ENCODE data around the gene BAIAP2L1. TPM values are rescaled to one million over a fixed set of nuclear protein-coding genes. Genes with fewer than 3 reads are reported as not detected.

Gene BAIAP2L1
- polyA plus RNA-seq, 4 donors, result 2.3 to 15.6 (median 14.0) TPM

DNA sequence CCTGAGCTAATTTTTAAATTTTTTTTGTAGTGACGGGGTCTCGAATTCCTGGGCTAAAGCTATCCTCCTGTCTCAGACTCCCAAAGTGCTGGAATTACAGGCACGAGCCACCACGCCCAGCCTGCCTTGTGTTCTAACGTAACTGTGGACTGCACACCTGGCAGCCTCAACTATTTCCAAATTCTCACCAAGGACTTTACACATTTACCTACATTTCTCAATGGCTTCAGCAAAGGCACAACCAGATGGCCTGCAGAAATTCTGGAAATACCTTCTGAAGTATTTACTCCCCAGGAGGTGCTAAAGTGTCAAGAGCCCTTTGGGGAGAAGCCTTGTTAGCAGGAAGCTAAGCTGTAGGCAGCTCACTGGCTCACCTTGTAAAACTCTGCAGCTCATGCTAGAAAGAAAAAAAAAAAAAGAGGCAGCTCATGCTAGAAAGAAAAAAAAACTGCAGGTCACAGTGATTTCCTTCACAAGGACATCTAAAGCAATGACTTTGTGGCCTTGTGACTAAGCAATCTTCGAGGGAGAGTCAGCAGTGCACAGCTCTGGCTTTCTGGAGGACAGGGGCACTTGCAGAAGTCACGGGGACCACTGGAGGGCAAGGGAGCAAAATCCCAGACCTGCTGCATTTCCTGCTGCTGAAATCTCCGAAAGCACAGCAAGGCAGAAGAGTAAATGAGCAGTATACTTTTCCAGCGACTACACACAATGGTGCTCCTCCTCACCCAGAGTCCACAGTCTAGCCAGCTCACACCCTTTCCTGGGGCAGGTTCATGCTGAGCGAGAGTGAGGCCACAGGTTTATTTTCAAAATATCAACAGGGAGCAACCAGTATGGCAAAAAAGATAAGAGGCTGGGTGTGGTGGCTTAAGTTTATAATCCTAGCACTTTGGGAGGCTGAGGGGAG, 40.4 kb downstream of the BAIAP2L1 start:
- DNase-seq (ENCODE audit: low read depth in 4 of 4, low spot score in 3 of 4), result no peak

DNA sequence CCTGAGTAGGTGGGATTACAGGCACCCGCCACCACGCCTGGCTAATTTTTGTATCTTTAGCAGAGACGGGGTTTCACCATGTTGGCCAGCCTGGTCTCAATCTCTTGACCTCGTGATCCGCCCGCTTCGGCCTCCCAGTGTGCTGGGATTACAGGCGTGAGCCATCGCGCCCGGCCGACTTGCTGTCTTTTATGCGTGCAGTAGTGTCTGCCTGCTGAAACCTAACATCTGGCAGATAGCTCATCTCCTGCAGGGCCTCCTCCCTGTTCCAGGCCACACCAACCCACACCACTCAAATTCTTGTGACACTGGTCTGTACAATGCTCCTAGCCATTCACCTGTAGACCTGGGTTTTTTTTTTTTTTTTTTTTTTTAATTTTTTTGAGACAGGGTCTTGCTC, 41.5 kb downstream of the BAIAP2L1 start:
- DNase-seq (ENCODE audit: low read depth in 4 of 4, low spot score in 3 of 4), result no peak

DNA sequence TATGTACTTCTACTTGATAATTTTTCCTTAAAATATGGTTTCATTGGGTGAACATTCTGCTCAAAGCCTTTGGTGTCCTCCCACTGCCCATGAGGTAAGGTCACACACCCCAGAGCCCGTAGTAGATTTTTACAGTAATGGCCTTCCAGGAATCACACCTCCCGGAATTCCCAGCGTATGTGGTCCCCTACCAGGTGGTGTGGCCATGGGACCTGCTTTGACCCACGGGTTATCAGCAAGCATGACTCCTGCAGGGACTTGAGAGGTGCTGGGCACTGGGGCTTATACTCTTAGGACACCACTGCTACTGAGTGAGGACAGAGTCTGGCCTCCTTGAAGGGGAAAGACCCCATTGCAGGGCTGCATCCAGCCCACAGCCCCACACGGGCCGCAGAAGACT, 42.2 kb downstream of the BAIAP2L1 start:
- no peak for DNase-seq (ENCODE audit: low read depth in 4 of 4, low spot score in 3 of 4)

DNA sequence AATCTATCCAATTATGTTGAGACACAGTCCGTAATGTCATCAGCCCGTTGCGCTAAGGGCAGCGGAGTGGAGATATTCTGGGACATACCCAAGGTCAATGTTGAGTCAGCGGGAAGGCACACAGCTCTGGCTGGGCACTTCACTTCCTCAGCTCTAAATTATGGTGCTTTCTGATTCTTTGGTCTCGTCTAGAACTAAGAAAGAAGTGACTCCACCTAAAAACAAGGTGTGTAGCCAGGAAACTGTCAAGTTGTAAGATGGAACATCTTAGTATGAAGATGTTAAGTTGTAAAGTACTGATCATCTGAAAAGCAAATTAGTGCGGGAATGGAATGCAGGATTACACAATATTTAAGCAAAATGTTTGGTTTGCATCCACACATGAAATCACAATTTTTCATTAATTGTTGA, 43.1 kb downstream of the BAIAP2L1 start:
- DNase-seq (ENCODE audit: low read depth in 4 of 4, low spot score in 3 of 4), result no peak

DNA sequence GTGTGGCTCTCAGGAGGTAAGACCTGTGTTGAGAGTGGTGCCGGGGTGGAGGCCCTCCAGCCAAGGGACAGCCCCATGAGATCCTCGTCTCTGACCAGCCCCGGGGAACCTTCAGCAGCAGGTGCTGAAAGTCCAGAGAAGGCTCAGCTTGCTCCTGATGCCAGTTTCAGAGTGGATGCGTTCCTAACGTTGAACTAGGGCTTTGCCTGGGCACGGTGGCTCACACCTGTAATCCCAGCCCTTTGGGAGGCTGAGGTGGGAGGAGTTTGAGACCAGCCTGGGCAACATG, 45.7 kb downstream of the BAIAP2L1 start:
- DNase-seq (ENCODE audit: low read depth in 4 of 4, low spot score in 3 of 4), result no peak

DNA sequence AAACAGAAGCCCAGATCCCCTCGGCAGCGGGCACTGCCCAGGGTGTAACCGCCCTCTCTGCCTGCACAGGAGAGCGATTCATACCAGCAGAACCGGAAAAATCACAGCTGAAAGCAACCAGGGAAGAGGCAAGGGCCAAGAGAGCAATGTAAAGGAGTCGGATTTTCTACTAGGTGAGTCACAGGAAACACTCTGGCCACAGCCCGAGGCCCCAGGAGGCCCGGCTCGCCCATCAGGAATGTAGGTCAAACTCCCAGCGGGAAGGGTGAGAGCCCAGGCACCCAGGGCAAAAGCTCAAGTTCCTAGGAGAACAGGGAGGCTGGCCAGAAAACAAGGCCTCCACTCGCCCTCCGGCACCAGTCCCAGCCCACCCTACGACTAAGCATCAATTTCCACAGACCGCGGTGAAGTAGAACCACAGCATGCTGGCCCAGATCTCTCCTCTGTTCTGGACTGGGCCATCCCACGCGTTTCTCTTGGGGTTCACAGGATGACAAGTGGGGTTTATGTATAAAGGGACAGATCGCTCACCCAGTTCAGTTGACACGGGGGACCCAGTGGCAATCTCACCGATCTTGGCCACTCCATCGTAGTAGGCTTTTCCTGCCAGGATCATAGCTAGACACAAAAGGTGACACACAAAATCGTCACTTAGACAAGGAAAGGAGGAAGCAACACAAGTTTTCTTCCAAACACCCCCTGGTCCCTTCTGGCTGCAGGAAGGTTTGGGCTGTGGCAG, 46.2 kb downstream of the BAIAP2L1 start:
- no peak for DNase-seq (ENCODE audit: low read depth in 4 of 4, low spot score in 3 of 4)

DNA sequence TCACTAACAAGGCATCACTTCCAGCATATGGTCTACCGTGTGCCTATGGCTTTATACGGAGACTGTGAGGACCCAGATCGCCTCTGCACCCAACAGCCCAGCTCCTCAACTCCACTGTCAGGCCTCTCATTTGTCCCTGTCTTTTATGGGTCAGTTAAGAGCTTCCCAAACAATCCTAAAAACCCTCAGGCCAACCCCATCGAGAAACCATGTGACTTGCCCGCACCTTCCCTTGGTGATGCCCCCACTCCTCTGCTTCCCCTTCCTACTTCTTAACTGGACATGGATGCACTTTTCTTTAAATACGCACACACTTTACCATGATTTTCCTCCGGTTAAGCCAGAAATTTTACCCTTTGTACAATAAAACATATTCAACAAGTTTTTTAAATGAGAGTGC, 46.8 kb downstream of the BAIAP2L1 start:
- no peak for DNase-seq (ENCODE audit: low read depth in 4 of 4, low spot score in 3 of 4)

DNA sequence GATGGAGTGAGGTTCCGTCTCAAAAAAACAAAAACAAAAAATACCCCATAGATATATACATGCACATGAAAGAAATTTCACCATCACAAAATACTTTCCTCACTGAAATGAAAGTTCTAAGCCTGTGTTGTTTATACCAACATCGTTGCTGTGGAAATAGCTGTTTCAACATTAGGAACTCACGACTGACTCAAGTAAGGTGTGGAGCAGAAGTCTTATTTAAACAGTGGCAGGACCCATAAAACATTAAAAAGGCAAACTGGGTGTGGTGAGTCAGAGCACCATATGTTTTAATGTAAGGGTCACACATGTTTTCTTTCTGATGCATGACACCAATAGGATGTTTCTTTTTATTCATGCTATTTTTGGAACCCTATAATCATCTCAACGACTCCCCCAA, 48.3 kb downstream of the BAIAP2L1 start:
- no peak for DNase-seq (ENCODE audit: low read depth in 4 of 4, low spot score in 3 of 4)

DNA sequence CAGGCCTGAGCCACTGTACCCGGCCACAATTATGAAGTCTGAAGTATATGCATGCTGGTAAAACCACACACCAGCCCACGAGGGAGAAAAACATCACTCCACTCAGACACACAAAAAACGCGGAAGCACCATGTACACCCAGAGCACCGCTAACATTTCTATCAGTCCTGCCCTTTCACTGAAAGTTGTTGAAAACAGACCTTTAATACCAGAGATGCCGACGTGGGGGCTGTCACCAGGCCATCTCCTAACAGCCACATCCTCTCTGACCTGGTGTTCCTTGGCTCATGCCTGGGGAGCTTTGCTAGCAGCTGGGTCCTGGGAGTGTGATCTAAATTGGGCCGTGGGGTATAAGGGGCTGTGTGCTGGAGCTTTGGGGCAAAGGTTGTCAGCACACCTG, 49.8 kb downstream of the BAIAP2L1 start:
- no peak for DNase-seq (ENCODE audit: low read depth in 4 of 4, low spot score in 3 of 4)

DNA sequence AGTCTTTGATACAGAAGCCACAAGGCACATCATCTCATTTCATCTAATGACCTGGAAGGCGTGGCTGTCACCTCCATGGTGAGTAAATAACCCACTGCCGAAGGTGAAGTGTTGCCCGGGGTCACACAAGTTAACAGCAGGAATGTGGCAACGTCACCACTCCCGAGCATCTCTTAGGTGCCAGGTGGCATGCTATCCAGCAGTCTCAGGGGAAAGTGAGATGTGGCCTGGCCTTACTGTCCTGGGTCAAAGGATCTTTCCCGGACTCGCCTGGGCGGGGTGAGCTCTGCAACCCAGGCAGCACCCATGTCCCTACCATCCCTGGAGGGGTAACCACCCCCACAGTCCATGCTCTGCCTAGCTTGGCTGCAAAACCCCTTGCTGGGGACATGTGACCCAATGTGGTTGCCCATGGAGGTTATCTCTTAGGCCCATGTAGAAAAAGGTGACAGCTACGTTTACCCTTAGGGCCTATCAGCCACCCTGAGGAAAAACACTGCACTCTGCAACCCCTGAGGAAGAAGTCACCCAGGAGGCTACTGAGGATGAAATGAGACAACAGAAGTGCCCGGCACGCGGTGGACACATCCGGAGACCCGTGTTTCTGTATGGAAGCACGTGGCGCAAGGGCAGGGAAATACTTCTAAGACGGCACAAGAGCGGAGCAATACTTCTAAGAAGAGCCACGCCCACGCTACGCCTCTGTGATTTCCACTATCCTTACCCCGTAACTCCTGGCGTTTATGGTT, 52.0 kb downstream of the BAIAP2L1 start:
- no peak for DNase-seq (ENCODE audit: low read depth in 4 of 4, low spot score in 3 of 4)

DNA sequence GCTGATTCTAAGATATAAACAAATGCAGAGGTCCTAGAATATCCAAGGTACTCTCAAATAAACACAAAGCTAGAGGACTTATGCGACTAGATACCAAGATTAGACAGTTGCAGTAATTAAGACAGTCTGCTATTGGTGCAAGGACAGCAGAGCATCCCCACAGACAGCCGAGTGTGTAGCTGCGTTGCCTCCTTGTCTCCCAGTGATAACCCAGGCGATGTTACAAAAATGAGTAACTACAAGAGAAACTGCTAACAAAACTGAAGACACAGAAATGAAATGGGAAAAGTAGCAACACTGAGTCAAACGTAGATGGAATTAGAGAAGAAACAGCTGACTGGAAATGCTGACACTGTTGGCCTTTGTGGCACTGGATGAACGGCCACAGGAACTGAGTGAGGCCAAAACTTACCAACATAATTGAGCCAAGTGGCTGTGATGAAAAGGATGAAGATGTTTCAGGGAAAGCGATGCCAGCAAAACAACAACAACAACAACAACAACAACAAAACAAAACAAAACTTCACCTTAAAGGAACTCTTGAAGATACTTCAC, 54.3 kb downstream of the BAIAP2L1 start:
- no peak for DNase-seq (ENCODE audit: low read depth in 4 of 4, low spot score in 3 of 4)

DNA sequence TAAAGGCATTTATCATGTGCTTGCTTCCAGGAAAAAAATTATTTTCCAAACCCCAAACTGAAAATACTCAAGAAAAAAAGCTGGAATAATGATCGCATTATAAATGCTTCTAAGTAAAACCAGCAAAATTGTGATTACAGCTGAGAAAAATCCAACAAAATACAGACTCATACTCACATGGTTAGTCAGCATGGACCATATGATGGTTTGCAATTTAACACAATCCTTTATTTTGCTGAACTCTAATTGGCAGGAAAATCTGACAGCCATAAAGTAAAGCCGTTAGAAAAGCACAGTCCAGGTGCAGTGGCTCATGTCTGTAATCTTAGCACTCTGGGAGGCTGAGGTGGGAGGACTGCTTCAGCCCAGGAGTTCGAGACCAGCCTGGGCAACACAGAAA, 59.8 kb downstream of the BAIAP2L1 start:
- no peak for DNase-seq (ENCODE audit: low read depth in 4 of 4, low spot score in 3 of 4)

DNA sequence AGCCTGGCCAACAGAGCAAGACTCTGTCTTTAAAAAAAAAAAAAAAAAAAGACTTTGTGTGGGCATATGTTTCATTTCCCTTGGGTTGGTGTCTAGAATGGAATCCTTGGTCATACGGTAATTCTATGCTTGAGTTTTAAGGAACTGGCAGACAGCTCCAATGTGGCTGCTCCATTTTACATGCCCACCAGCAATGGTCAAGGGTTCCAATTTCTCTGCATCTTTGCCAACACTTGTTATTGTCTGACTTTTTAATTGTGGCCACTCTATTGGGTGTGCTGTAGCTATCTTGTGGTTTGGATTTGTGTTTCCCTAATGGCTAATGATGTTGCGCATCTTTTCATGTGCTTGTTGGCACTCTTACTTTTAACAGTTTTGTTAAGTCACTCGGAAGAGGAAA, 61.8 kb downstream of the BAIAP2L1 start:
- DNase-seq (ENCODE audit: low read depth in 4 of 4, low spot score in 3 of 4), result no peak

DNA sequence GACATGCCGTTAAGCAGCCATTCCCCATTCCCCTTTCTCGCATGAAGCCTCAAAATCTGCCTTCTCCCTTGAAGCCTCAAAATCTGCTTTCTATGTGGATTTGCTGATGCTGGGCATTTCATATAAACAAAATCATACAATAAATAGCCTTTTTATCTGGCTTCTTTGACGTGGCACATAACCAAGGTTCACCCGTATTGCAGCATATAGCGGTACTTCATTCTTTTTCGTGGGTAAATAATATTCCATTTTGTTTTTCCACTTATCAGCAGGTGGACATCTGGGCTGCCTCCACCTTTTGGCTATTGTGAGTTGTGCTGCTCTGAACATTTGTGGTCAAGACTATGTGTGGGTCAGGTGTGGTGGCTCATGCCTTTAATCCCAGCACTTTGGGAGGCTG, 62.4 kb downstream of the BAIAP2L1 start:
- DNase-seq (ENCODE audit: low read depth in 4 of 4, low spot score in 3 of 4), result no peak

DNA sequence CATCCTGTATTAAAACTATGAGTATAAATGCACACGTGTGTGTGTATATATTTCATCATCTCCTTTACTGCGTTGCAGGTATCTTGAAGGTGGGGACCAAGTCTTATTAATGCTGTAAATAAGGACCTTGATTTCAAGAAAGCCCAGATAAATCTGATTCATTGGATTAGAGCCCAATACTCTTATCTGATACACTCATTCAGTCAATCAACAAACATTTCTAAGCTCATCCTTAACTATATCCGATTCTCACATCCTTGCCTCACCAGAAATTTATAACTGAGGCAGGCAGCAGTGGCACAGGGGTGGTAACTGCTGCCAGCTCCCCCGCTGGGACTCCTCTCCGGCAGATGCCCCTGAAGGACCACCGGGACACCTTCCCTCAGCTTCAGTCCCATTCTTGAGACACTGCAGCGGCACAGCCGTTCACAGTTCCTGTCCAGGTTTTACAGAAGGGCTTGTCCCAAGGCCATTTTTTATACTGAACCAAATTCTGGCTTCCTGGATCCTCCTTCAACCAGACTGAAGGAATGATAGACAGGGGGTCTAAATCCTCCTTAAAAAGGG, 65.4 kb downstream of the BAIAP2L1 start:
- DNase-seq (ENCODE audit: low read depth in 4 of 4, low spot score in 3 of 4), result no peak

DNA sequence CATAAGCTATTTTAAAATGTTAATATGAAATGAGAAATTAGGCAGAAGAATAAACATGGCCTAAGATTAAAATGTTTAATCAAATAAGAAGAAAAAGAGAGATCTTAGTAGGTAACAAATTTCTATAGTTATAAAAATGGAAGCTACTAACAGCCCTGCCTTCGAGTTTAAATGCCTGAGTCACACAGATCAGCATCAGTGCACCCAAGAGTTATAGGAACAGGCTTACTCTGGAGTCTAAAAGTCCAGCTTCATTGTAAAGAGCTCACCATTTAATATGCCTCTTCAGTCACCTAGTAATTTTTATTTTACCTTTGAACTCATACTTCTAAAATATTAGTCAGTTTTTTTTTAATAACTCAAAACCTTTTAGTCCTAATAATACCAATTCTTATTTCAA, 66.8 kb downstream of the BAIAP2L1 start:
- no peak for DNase-seq (ENCODE audit: low read depth in 4 of 4, low spot score in 3 of 4)

DNA sequence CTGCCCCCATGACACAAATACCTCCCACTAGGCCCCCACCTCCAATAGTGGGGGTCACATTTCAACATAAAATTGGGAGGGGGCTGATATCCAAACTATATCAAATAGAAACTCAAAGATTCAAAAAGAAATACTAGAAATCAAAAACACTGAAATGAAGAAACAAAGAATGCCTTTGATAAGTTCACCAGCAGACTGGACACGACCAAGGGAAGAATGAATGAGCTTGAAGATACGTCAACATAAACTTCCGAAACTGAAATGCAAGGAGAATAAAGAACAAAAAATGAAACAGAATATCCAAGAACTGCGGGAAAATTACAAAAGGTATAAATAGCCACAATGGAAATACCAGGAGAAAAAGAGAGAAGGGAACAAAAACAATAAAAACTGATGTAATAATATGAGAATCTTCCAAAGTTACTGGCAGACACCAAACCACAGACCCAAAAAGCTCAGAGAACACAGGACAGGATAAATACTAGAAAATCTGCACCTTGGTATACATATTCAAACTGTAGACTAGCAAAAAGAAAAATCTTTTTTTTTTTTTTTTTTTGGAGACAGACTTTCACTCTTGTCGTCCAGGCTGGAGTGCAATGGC, 69.9 kb downstream of the BAIAP2L1 start:
- no peak for DNase-seq (ENCODE audit: low read depth in 4 of 4, low spot score in 3 of 4)

DNA sequence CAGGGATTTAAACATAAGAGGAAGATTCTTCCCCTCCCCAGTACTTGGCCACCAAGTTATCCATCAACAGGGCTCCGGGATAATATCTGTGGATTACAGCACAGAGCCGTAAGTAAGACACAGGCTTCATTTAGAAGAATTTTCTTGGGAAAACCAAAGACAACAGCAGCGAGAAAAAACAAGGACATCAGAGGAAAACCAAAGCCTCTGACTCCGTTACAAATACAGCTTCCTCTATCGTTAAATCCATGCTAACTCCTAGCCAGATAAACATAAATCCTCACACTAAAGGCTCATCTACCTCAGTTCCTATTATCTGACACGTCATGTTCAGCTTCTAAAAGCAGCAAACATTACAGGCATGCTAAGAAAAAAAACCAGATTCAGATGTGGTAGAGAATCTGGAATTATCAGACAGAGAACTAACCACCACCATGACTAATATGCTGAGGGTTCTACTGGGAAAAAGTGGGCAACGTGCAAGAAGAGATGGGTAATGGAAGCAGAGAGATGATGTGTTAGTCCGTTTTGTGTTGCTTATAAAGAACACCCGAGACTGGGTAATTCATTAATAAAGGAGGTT, 71.0 kb downstream of the BAIAP2L1 start:
- DNase-seq (ENCODE audit: low read depth in 4 of 4, low spot score in 3 of 4), result no peak

DNA sequence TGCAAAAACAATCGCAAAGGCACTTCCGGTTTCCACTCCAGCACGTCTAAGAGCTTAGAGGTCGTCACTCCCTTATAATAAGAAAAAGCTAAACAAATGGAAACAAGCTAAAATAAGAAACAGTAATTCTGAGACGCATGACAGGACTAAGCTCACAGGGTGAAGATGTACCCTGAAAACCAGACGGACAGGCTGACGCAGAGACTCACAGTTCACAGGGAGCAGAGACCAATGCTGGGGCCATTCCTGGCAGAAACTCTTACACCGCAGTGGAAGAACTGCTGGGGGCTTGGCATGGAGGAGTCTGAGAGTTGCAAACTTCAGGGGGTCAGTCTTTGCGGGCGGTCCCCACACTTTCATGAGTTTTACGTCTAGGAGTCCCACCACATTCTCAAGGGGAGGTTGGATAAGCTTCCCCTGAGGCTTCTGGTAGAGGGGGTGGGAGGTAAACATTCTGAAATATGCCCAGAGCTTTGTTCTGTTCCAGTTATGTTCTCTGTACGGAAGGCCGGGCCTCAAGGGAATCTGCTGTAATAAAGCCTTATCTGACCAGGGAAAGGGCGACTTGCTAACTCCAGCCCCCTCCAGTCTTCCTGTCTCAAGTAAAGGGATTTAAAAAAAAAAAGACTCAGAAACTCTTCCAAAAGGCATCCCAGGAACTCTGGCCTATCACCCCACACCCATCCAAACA, 71.6 kb downstream of the BAIAP2L1 start:
- DNase-seq (ENCODE audit: low read depth in 4 of 4, low spot score in 3 of 4), result no peak

DNA sequence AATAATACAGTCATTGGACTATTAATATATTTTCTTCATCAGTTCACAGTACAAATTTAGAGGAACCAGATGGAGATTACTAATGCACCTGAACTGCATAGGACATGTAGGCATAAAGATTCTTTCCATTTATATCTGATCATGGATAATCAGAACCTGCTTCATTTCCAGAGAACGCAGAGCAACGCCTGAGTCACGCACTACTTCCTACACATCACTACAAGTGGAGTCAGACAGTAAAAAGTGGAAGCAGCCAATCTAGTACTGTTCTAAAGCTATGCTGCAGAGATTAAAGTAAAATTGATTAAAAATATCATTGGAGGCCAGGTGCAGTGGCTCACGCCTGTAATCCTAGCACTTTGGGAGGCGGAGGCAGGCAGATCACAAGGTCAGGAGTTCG, 76.1 kb downstream of the BAIAP2L1 start:
- no peak for DNase-seq (ENCODE audit: low read depth in 4 of 4, low spot score in 3 of 4)
